HEK293 (cell line): ENCODE results near the gene SPEM2.

Experiments
- CTCF ChIA-PET: fragments of 350-600 bp; formaldehyde crosslinking; extraction: SDS; loops from one replicate; lab custom pipeline; 2021; ENCODE audit warnings: antibody characterized with exemption; lab: Yijun Ruan, JAX
- POLR2A ChIA-PET: fragments of 300-600 bp; formaldehyde crosslinking; extraction: SDS; loops from one replicate; lab custom pipeline; 2020; ENCODE audit warnings: antibody characterized with exemption, inconsistent platforms; lab: Yijun Ruan, JAX
- H3K27ac ChIP-seq: fragments of 200-500 bp; sonication (Bioruptor generic); 2 replicates; pipeline ENCODE4 v1.5.1; 2014; ENCODE audit warnings: low read depth, low read length, control low read depth, inconsistent platforms; ENCODE audit errors: extremely low read depth
- H3K36me3 ChIP-seq, 2 experiments: fragments of 200-500 bp in 1 of 2; sonication (Bioruptor generic) in 1 of 2; 1 replicate in 1 of 2; 2 replicates in 1 of 2; pipeline ENCODE4 v1.5.1; 2014 to 2017; ENCODE audit warnings: inconsistent platforms in 2 of 2, low read length in 2 of 2; ENCODE audit not compliant: control insufficient read depth in 2 of 2, insufficient read depth in 1 of 2
- H3K4me1 ChIP-seq: fragments of 200-500 bp; sonication (Bioruptor generic); 2 replicates; pipeline ENCODE4 v1.5.1; 2014; ENCODE audit warnings: mild to moderate bottlenecking, low read length, inconsistent platforms; ENCODE audit not compliant: control insufficient read depth, insufficient read depth
- H3K4me3 ChIP-seq: 2 replicates; pipeline ENCODE4 v1.5.1; 2011; ENCODE audit warnings: low read depth, mild to moderate bottlenecking, control low read depth, low read length, moderate library complexity
- H3K9me3 ChIP-seq: fragments of 200-500 bp; sonication (Bioruptor generic); 2 replicates; pipeline ENCODE4 v1.5.1; 2014; ENCODE audit warnings: low read depth, low read length, inconsistent platforms; ENCODE audit not compliant: control insufficient read depth, insufficient read depth
- BCL11B ChIP-seq: fragments of 450-650 bp; formaldehyde crosslinking; IDR thresholded peaks from 2 replicates; pipeline ENCODE4 v1.5.1; 2016; ENCODE audit warnings: low read depth, missing biosample characterization, missing genetic modification characterization
- GLIS1 ChIP-seq: fragments of 450-650 bp; formaldehyde crosslinking; IDR thresholded peaks from 2 replicates; pipeline ENCODE4 v1.5.1; 2016; ENCODE audit warnings: missing biosample characterization, missing genetic modification characterization
- KLF1 ChIP-seq: fragments of 450-650 bp; formaldehyde crosslinking; IDR thresholded peaks from 2 replicates; pipeline ENCODE4 v1.5.1; 2016; ENCODE audit warnings: missing biosample characterization, missing genetic modification characterization
- MEIS1 ChIP-seq: sonication (generic); formaldehyde crosslinking; IDR thresholded peaks from 2 replicates; pipeline ENCODE4 v1.8.1; 2022; ENCODE audit warnings: missing genetic modification reagents, mild to moderate bottlenecking, borderline replicate concordance
- PRDM1 ChIP-seq: fragments of 450-650 bp; formaldehyde crosslinking; IDR thresholded peaks from 2 replicates; pipeline ENCODE4; 2016; ENCODE audit warnings: missing biosample characterization, missing genetic modification characterization
- SALL2 ChIP-seq: fragments of 450-650 bp; formaldehyde crosslinking; IDR thresholded peaks from 2 replicates; pipeline ENCODE4 v1.5.0; 2017; ENCODE audit warnings: missing biosample characterization, mild to moderate bottlenecking, missing genetic modification characterization, borderline replicate concordance
- SP2 ChIP-seq: fragments of 450-650 bp; formaldehyde crosslinking; IDR thresholded peaks from 2 replicates; pipeline ENCODE4 v1.5.1; 2016; ENCODE audit warnings: missing biosample characterization, missing genetic modification characterization
- ZBTB48 ChIP-seq: fragments of 450-650 bp; formaldehyde crosslinking; IDR thresholded peaks from 2 replicates; pipeline ENCODE4 v1.5.1; 2016; ENCODE audit warnings: missing biosample characterization, missing genetic modification characterization
- ZNF132 ChIP-seq: fragments of 450-650 bp; formaldehyde crosslinking; IDR thresholded peaks from 2 replicates; pipeline ENCODE4 v1.5.1; 2017; ENCODE audit warnings: missing biosample characterization, missing genetic modification characterization, borderline replicate concordance
- ZNF23 ChIP-seq: fragments of 450-650 bp; formaldehyde crosslinking; IDR thresholded peaks from 2 replicates; pipeline ENCODE4 v1.5.1; 2016; ENCODE audit warnings: missing biosample characterization, missing genetic modification characterization, borderline replicate concordance
- ZNF561 ChIP-seq: fragments of 450-650 bp; IDR thresholded peaks from 2 replicates; pipeline ENCODE4 v1.5.1; 2018; ENCODE audit warnings: missing biosample characterization, missing genetic modification characterization, borderline replicate concordance
- ZNF600 ChIP-seq: fragments of 450-650 bp; formaldehyde crosslinking; IDR thresholded peaks from 2 replicates; pipeline ENCODE4 v1.5.1; 2016; ENCODE audit warnings: missing biosample characterization, missing genetic modification characterization
- ZNF677 ChIP-seq: fragments of 450-650 bp; IDR thresholded peaks from 2 replicates; pipeline ENCODE4 v1.5.0; 2018; ENCODE audit warnings: missing biosample characterization, mild to moderate bottlenecking, missing genetic modification characterization, moderate library complexity
- ZNF791 ChIP-seq: fragments of 450-650 bp; formaldehyde crosslinking; IDR thresholded peaks from 2 replicates; pipeline ENCODE4 v1.5.1; 2016; ENCODE audit warnings: missing biosample characterization, missing genetic modification characterization
- ZSCAN30 ChIP-seq: fragments of 450-650 bp; IDR thresholded peaks from 2 replicates; pipeline ENCODE4 v1.5.1; 2018; ENCODE audit warnings: missing biosample characterization, mild to moderate bottlenecking, missing genetic modification characterization, moderate library complexity
- TF ChIP-seq, protein P1 (sequence below): fragments of 450-650 bp; formaldehyde crosslinking; IDR thresholded peaks from 2 replicates; pipeline ENCODE4 v1.5.1; 2016; ENCODE audit warnings: missing biosample characterization, missing genetic modification characterization
- TF ChIP-seq, protein P2 (sequence below): fragments of 450-650 bp; formaldehyde crosslinking; IDR thresholded peaks from 2 replicates; pipeline ENCODE4 v1.5.1; 2016; ENCODE audit warnings: missing biosample characterization, missing genetic modification characterization, borderline replicate concordance

SPEM2 gene

DNA sequence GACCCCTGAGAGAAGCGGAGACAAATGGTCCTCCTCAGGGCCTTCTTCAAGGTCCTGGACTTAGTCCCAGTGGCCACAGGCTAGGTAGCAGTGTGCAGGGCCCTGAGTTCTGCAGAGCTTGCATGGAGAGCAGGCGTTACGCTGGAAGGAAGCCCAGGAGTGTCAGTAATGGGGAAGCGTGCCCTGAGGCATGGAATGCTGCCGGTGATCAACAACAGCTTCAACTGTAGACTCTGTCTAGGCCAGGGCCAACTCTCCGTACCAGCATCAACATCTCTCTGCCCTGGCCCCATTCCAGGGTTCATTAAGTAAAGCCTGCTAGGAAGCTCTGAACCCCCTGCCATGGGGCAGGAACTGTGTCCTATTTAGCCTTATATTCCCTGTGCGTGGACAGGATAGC, 45.1 kb upstream of the SPEM2 start:
- POLR2A ChIA-PET = interaction anchor here (1.3 kb wide), 1 partner anchor 24 kb away, joined by 9 read pairs; the partner anchor contains the start of gene TMEM256

DNA sequence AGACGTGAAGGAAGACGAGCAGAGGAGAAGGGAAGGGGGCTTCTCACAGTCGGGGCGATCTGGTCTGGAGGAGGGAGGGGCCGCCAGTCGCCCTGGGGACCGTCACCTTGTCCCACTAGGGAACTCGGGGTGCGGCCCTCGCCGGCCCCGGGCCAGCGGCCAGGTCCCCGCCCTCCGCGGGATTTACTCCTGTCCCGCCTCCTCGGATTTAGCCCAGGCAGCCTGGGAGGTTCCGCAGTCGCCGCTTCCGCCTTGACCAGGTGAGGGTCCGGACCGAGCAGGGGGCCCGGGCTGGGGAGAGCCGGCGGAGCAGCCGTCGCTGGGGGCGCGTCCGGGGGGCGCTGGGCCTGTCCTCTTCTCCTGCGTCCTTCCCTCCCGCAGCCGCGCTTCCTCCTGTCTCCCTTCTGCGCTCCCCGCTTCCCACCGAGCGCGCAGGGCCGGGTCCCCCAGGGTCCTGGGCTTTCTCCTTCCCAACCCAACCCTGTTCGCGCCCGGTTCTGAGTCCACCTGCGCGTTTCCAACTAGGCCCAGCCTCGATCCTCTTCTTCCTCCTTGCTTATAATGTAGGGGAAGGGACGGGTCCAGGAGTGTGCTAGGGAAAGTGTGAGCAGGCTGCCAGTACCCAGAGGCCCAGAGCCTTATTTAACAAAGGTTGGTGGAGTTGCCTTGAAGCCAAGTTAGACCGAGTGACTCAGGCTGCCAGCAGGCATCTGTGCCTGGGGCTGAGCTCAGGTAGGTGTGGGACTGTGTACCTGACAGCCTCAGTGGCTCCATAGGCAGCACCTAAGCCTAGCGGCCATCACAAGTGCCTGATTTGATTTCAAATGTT, 44.3 kb upstream of the SPEM2 start, which contains the start of gene TNK1:
Gene TNK1 (plus strand): TSS at position 235 of the 829 bp plus-strand sequence. CDS start 1,838 bp downstream, outside the sequence.
- H3K27ac ChIP-seq = no peak within 1 kb of the TSS
- H3K4me3 ChIP-seq = peak within 1 kb of the TSS; percentile 47
- CTCF ChIA-PET = interaction anchor here (0.7 to 1.3 kb wide), 4 partner anchors 18 to 180 kb away, joined by 3 to 5 read pairs (median 4); no protein-coding TSS in a partner anchor
- H3K36me3 ChIP-seq = no peaks in the 10 kb centered on the region
- H3K9me3 ChIP-seq = no peaks in the 10 kb centered on the region
- TF ChIP-seq, protein P1, sequence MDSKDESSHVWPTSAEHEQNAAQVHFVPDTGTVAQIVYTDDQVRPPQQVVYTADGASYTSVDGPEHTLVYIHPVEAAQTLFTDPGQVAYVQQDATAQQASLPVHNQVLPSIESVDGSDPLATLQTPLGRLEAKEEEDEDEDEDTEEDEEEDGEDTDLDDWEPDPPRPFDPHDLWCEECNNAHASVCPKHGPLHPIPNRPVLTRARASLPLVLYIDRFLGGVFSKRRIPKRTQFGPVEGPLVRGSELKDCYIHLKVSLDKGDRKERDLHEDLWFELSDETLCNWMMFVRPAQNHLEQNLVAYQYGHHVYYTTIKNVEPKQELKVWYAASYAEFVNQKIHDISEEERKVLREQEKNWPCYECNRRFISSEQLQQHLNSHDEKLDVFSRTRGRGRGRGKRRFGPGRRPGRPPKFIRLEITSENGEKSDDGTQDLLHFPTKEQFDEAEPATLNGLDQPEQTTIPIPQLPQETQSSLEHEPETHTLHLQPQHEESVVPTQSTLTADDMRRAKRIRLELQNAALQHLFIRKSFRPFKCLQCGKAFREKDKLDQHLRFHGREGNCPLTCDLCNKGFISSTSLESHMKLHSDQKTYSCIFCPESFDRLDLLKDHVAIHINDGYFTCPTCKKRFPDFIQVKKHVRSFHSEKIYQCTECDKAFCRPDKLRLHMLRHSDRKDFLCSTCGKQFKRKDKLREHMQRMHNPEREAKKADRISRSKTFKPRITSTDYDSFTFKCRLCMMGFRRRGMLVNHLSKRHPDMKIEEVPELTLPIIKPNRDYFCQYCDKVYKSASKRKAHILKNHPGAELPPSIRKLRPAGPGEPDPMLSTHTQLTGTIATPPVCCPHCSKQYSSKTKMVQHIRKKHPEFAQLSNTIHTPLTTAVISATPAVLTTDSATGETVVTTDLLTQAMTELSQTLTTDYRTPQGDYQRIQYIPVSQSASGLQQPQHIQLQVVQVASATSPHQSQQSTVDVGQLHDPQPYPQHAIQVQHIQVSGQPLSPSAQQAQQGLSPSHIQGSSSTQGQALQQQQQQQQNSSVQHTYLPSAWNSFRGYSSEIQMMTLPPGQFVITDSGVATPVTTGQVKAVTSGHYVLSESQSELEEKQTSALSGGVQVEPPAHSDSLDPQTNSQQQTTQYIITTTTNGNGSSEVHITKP = no peak
- TF ChIP-seq ZBTB48 (tag by site-specific recombination) = peak; percentile 62; the same call in 1 of the 2 replicates
- TF ChIP-seq GLIS1 (tag by site-specific recombination) = peak; percentile 86
- peak; percentile 48; the same call in 1 of the 2 replicates for TF ChIP-seq KLF1 (tag by site-specific recombination)
- peak; percentile 48; the same call in 1 of the 2 replicates for TF ChIP-seq ZSCAN30
- peak; percentile 54 for TF ChIP-seq SP2
- TF ChIP-seq ZNF677 = no peak
- TF ChIP-seq, all 188 proteins: peak for 5
- no peaks in the 10 kb centered on the region for H3K4me1 ChIP-seq
- POLR2A ChIA-PET = interaction anchor here (0.8 to 1.3 kb wide), 2 partner anchors 23 kb away, joined by 3 to 9 read pairs; partner anchors contain the start of gene TMEM256

More for the DNA sequence above, 45.1 kb upstream of the SPEM2 start:
- TF ChIP-seq ZNF561 (tag by site-specific recombination) (no peak), ZNF600 (tag by site-specific recombination) (no peak), ZNF132 (tag by site-specific recombination) (no peak), ZSCAN30 (no peak), BCL11B (no peak), ZNF677 (no peak), ZNF791 (tag by site-specific recombination) (no peak), PRDM1 (tag by site-specific recombination) (no peak), MEIS1 (CRISPR knock-in tag) (no peak), ZNF23 (tag by site-specific recombination) (no peak), SALL2 (tag by site-specific recombination) (no peak)
- TF ChIP-seq, protein P2, sequence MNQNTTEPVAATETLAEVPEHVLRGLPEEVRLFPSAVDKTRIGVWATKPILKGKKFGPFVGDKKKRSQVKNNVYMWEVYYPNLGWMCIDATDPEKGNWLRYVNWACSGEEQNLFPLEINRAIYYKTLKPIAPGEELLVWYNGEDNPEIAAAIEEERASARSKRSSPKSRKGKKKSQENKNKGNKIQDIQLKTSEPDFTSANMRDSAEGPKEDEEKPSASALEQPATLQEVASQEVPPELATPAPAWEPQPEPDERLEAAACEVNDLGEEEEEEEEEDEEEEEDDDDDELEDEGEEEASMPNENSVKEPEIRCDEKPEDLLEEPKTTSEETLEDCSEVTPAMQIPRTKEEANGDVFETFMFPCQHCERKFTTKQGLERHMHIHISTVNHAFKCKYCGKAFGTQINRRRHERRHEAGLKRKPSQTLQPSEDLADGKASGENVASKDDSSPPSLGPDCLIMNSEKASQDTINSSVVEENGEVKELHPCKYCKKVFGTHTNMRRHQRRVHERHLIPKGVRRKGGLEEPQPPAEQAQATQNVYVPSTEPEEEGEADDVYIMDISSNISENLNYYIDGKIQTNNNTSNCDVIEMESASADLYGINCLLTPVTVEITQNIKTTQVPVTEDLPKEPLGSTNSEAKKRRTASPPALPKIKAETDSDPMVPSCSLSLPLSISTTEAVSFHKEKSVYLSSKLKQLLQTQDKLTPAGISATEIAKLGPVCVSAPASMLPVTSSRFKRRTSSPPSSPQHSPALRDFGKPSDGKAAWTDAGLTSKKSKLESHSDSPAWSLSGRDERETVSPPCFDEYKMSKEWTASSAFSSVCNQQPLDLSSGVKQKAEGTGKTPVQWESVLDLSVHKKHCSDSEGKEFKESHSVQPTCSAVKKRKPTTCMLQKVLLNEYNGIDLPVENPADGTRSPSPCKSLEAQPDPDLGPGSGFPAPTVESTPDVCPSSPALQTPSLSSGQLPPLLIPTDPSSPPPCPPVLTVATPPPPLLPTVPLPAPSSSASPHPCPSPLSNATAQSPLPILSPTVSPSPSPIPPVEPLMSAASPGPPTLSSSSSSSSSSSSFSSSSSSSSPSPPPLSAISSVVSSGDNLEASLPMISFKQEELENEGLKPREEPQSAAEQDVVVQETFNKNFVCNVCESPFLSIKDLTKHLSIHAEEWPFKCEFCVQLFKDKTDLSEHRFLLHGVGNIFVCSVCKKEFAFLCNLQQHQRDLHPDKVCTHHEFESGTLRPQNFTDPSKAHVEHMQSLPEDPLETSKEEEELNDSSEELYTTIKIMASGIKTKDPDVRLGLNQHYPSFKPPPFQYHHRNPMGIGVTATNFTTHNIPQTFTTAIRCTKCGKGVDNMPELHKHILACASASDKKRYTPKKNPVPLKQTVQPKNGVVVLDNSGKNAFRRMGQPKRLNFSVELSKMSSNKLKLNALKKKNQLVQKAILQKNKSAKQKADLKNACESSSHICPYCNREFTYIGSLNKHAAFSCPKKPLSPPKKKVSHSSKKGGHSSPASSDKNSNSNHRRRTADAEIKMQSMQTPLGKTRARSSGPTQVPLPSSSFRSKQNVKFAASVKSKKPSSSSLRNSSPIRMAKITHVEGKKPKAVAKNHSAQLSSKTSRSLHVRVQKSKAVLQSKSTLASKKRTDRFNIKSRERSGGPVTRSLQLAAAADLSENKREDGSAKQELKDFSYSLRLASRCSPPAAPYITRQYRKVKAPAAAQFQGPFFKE (tag by site-specific recombination) = no peak
- TF ChIP-seq, all 188 proteins: peak for 0
- CTCF ChIA-PET = interaction anchor here (0.6 to 1.3 kb wide), 4 partner anchors 9 to 180 kb away, joined by 3 to 5 read pairs (median 4); no protein-coding TSS in a partner anchor
- Histone ChIP-seq H3K27ac (no peak overlapping the region), H3K4me3 (peak overlapping the region; percentile 47; the same call in 1 of the 2 replicates), H3K9me3 (no peaks in the 10 kb centered on the region), H3K4me1 (no peaks in the 10 kb centered on the region), H3K36me3 (no peaks in the 10 kb centered on the region)
